HUES48 (cell line): ENCODE results near the gene FZD10.

Experiments
- H3K27ac ChIP-seq: one replicate; pipeline ENCODE4 v1.7.0; 2013; ENCODE audit warnings: low read depth, low read length, inconsistent platforms
- H3K27me3 ChIP-seq: 2 replicates; pipeline ENCODE4 v1.6.1; 2013; ENCODE audit warnings: mild to moderate bottlenecking, low read length; ENCODE audit not compliant: control insufficient read depth, insufficient read depth
- H3K36me3 ChIP-seq: 2 replicates; pipeline ENCODE4 v1.6.1; 2013; ENCODE audit warnings: low read length; ENCODE audit not compliant: control insufficient read depth, insufficient read depth
- H3K4me1 ChIP-seq: 2 replicates; pipeline ENCODE4 v1.6.1; 2013; ENCODE audit warnings: mild to moderate bottlenecking, low read length; ENCODE audit not compliant: control insufficient read depth, insufficient read depth
- H3K4me3 ChIP-seq: 2 replicates; pipeline ENCODE4 v1.5.1; 2013; ENCODE audit warnings: mild to moderate bottlenecking, low read depth, low read length
- H3K9ac ChIP-seq: 2 replicates; pipeline ENCODE4 v1.6.1; 2013; ENCODE audit warnings: mild to moderate bottlenecking, low read depth, low read length, moderate library complexity
- H3K9me3 ChIP-seq: 2 replicates; pipeline ENCODE4 v1.6.1; 2013; ENCODE audit warnings: low read length; ENCODE audit not compliant: control insufficient read depth, insufficient read depth

FZD10 gene

DNA sequence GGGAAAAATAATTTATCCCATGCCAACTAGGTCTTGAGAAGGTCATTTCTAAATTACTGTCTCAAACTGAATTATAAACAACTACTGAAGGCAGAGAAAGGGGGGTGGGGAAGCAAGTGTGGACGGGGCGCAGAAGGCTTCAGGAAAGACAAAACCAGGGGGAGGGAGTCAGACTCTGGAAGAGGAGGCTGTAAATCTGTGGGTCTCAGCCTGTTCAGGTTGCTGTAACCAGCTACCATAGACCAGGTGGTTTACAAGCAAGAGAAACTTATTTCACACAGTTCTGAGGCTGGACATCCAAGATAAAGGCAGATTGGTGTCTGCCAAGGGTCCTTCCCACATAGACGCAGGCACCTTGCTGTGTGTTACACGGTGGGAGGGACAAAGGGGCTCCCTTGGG lies 39.9 kb upstream of the FZD10 start:
- H3K4me1 ChIP-seq, result no peaks in the 10 kb centered on the region
- H3K9me3 ChIP-seq, result no peaks in the 10 kb centered on the region
- H3K36me3 ChIP-seq, result no peaks in the 10 kb centered on the region

DNA sequence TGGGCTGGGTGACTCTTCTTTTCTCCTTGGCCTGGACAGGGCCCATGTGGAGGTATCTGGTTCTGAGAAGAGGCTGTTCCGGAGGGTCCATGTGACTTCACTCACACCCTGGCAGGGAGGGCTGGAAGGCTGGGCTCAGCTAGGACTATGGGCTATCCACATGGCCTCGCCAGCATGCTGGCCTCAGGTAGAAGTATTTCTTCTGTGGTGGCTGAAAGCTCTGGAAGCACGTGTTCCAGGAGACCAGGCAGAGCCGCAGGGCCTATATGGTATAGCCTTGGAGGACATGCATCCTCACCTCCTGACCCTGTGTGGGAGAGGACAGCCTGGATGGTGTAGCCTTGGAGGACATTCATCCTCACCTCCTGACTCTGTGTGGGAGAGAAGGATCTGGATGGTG lies 38.2 kb upstream of the FZD10 start:
- Histone ChIP-seq H3K27me3 (peaks cover 32% of the 10 kb centered on the region), H3K27ac (no peak overlapping the region), H3K4me1 (no peaks in the 10 kb centered on the region), H3K9me3 (no peaks in the 10 kb centered on the region), H3K9ac (no peak overlapping the region), H3K4me3 (no peak overlapping the region), H3K36me3 (no peaks in the 10 kb centered on the region)

More for the DNA sequence above, 39.9 kb upstream of the FZD10 start:
- Histone ChIP-seq H3K9ac (no peak overlapping the region), H3K27ac (no peak overlapping the region), H3K4me3 (no peak overlapping the region), H3K27me3 (peaks cover 27% of the 10 kb centered on the region)

DNA sequence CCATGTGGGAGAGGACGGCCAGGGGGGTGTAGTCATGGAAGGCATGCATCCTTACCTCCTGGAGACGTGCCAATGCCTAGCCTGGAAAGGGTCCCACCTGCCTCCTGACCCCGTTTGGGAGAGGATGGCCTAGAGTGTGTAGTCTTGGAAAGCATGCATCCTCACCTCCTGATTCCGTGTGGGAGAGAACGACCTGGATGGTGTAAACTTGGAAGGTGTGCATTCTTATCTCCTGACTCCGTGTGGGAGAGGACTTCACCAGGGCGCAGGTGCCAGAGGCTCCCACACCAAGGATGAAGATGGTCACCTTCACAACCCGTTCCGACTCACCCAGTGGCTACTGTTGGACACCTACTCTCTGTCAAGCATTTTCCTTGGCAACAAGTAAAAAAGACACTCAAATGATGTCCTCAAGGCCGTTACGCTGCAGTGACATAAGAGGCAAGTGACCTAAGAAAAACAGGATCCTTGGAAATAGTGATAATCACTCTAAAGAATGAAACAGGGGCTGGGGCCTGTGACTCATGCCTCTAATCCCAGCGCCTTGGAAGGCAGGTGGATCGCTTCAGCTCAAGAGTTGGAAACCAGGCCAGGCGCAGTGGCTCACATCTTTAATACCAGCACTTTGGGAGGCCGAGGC lies 37.5 kb upstream of the FZD10 start:
- Histone ChIP-seq H3K27ac (no peak overlapping the region), H3K27me3 (peaks cover 32% of the 10 kb centered on the region), H3K9me3 (no peaks in the 10 kb centered on the region), H3K9ac (no peak overlapping the region), H3K36me3 (no peaks in the 10 kb centered on the region), H3K4me1 (no peaks in the 10 kb centered on the region), H3K4me3 (no peak overlapping the region)

DNA sequence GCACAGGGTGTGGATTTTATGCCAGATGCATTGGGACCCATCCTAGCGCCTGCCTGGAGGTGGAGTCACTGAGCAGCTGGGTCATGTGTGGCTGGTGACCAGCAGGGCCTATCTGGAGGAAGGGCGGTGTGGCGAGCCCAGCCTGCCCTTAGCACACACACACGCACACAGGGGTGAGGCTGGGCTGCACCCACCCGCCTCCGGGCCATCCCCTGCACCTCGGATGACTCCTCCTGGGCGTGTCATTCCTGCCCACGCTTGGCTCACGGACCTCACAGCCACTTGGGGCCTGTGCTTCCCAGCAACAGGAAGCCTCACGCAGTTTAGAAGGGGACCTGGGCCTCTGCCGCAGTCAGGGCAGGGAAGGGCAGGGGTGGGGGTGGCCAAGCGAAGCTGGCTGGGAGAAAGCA lies 36.2 kb upstream of the FZD10 start:
- no peak overlapping the region for H3K27ac ChIP-seq
- peaks cover 35% of the 10 kb centered on the region for H3K27me3 ChIP-seq
- H3K4me1 ChIP-seq, result no peaks in the 10 kb centered on the region
- no peaks in the 10 kb centered on the region for H3K9me3 ChIP-seq
- H3K4me3 ChIP-seq, result no peak overlapping the region
- no peak overlapping the region for H3K9ac ChIP-seq
- no peaks in the 10 kb centered on the region for H3K36me3 ChIP-seq

DNA sequence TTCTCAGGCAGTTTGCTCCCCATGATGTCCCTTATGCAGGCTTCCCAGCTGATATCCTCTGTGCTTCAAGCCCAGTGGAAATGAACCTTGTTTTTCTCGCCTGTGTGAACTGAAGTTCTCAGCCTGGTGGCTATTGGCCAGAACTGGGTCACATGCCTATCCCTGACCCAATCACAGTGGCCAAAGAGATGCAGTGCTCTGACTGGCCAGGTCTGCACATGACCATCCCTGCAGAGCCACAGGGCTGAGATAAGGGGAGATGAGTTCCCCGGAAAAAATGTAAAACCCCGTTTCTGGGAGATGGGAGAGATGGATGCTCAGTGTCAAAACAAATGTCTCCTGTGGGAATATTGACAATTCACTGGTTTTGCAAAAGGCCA lies 34.7 kb upstream of the FZD10 start:
- no peak overlapping the region for H3K4me3 ChIP-seq
- H3K9me3 ChIP-seq, result no peaks in the 10 kb centered on the region
- H3K27ac ChIP-seq, result no peak overlapping the region
- peaks cover 39% of the 10 kb centered on the region for H3K27me3 ChIP-seq
- no peaks in the 10 kb centered on the region for H3K4me1 ChIP-seq
- no peaks in the 10 kb centered on the region for H3K36me3 ChIP-seq
- no peak overlapping the region for H3K9ac ChIP-seq

DNA sequence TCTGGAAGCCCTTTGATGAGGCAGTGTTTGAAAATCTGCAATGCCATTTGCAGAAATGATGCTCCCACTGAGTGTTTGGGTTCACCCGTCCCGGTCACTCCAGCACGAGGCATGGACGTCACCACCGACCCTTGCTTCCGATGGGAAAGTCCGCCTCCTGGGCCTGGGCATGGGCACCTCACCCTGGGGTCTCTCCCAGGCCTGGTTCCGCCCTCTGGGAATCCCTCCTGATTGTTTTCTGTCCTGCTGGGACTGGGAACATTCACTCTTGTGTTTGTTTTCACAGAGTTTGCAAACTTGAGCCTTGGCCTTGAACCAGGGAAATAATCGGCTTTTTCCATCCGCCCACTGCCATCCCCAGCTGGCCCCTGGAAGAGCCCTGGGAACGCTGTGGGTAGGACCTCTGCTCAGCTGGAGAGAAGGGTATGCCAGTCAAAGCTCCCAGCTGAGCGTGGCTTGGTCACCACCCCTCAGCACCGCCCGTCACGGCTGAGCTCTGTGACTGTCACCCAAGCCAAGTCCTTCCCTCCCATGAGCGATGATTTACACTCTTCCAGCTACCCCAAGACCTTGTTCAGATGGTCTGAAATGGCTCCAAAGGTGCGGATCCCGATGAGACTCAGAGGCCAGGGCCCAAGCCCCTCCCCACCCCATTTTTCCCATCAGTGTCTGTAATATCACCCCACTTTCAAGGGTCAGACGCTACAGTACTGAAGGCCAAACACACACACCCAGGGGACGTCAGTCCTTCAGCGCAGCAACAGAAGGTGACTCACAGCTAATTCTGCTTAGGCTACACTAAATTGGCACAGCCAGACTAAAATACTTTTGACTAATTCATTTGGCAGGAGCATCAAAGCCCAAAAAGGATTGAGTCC lies 34.1 kb upstream of the FZD10 start:
- no peak overlapping the region for H3K9ac ChIP-seq
- H3K27me3 ChIP-seq, result peaks cover 44% of the 10 kb centered on the region
- H3K36me3 ChIP-seq, result no peaks in the 10 kb centered on the region
- no peak overlapping the region for H3K4me3 ChIP-seq
- H3K27ac ChIP-seq, result no peak overlapping the region
- no peaks in the 10 kb centered on the region for H3K9me3 ChIP-seq
- no peaks in the 10 kb centered on the region for H3K4me1 ChIP-seq

DNA sequence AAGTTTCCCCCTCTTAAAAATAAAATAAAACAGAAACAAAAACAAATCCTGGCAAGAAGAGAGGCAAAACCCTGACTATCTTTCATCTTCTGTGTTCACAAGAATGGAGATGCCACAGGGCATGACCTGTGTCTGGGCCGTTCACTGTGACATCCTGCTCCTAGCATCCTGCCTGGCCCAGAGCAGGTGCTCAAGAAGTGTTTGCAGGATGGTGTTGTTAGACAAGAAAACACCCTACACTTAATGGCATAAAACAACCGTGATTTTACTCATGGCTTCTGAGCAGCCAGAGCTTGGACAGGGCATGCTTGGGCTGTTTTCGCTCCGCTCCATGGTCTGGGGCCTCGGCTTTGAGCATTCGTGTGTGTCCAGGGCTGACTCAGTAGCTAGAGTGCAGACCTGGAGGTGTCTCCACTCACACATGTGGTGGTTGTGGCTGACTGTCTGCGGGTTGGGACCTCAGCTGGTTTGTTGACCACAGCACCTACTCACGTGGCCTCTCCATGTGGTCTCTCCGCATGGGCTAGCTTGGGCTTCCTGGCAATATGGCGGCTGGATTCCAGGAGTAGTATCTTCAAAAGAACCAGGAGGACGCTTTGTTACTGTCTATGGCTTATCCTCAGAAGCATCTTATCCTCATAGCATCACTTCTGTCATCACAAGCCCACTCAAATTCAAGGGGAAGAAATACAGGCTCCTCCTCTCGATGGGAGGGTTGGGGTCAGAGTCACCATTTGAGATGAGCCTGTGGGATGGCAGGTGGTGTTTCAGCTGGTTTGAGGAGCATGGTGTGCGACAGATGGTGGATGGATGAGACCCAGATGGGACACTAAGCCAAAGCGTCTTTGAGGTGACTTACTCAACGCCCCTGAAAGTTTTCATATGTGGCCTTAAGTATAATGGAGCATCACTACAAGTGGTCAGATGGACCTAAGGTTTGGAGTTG lies 33.2 kb upstream of the FZD10 start:
- Histone ChIP-seq H3K27me3 (peaks cover 53% of the 10 kb centered on the region), H3K4me1 (no peaks in the 10 kb centered on the region), H3K36me3 (no peaks in the 10 kb centered on the region), H3K27ac (no peak overlapping the region), H3K9ac (no peak overlapping the region), H3K9me3 (no peaks in the 10 kb centered on the region), H3K4me3 (no peak overlapping the region)

DNA sequence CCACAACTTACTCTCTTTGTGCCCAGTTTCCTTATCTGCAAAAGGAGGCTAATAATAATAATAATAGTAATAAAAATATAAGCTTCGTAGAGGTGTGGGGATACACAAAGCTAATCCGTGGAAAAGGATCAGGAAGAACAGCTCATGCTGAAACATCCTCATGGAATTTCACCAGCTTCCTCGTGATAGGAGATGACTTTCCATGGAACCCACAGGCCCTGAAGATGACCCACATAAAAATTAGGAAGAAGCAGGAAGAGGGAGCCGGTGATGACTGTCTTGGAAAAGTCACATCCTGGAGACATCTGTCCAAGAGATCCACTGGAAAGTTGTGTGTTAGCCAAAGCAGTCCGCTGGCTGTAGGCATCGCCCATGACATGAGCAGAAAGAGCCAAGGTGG lies 31.9 kb upstream of the FZD10 start:
- no peak overlapping the region for H3K9ac ChIP-seq
- no peaks in the 10 kb centered on the region for H3K9me3 ChIP-seq
- H3K4me3 ChIP-seq, result no peak overlapping the region
- H3K4me1 ChIP-seq, result no peaks in the 10 kb centered on the region
- H3K36me3 ChIP-seq, result no peaks in the 10 kb centered on the region
- H3K27ac ChIP-seq, result no peak overlapping the region
- H3K27me3 ChIP-seq, result peaks cover 66% of the 10 kb centered on the region

DNA sequence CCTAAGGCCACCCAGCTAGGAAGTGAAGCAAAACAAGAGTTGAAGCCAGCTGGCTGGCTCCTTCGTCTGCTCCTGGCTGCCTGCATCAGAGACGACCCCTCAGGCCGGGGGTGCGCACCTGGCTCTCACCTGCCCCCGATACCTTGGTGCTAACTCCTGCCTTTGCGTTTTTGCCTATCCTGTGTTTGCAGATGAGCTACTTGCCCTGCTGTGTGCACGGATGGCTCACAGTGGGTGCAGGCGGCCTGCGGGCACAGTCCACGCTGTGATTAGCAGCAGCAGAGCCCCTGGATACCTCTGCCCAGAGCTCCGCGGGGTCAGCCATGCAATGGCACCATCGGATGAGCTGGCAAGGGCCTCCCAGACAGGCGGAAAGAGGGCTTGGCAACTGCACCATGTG lies 31.2 kb upstream of the FZD10 start:
- no peak overlapping the region for H3K4me3 ChIP-seq
- H3K27me3 ChIP-seq, result peaks cover 73% of the 10 kb centered on the region
- no peak overlapping the region for H3K9ac ChIP-seq

DNA sequence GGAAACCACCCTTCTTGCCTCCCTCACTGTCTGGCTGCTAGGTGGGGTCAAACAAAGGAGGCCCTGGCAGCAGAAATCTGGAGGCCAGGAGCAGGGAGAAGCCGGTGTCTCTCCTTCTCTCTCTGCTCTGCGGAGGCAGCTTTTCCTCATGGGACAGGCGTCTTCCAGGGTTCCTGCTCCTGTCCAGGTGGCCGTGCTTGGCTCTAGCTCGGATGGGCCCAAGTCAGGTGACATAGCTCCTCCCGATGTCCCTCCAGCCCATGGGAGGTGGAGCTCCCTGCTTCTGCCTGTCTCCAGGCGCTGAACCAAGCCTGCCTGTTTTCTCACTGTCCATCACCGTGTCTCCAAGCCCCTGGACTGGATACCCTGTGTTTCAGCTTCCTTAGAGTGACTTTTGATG lies 30.5 kb upstream of the FZD10 start:
- Histone ChIP-seq H3K4me3 (no peak overlapping the region), H3K9me3 (no peaks in the 10 kb centered on the region), H3K36me3 (no peaks in the 10 kb centered on the region), H3K27me3 (peaks cover 74% of the 10 kb centered on the region), H3K27ac (no peak overlapping the region), H3K9ac (no peak overlapping the region), H3K4me1 (peaks cover 6% of the 10 kb centered on the region)

More for the DNA sequence above, 31.2 kb upstream of the FZD10 start:
- H3K27ac ChIP-seq, result no peak overlapping the region
- H3K4me1 ChIP-seq, result no peaks in the 10 kb centered on the region
- no peaks in the 10 kb centered on the region for H3K36me3 ChIP-seq
- no peaks in the 10 kb centered on the region for H3K9me3 ChIP-seq
